Fibroblast of villous mesenchyme (primary cell): ENCODE measurements around the gene MAMDC2. TPM values are rescaled to one million over a fixed set of nuclear protein-coding genes. Genes with fewer than 3 reads are reported as not detected.

Experiments used
- DNase-seq: peaks from one replicate; pipeline ENCODE4 v3.0.0-alpha.2; 2010; ENCODE audit warnings: low read depth
- H3K4me3 ChIP-seq: 2 replicates; pipeline ENCODE4 v1.5.1; 2011; ENCODE audit warnings: low read depth, mild to moderate bottlenecking, low read length
- CTCF ChIP-seq: IDR thresholded peaks from 2 replicates; pipeline ENCODE4 v1.5.1; 2012; ENCODE audit warnings: low read depth, mild to moderate bottlenecking, low read length; ENCODE audit not compliant: insufficient read depth
- total RNA-seq: library from RNA; depleted of rRNA; stranded (reverse); fragments of >200 nt; gene quantifications from 2 replicates; pipeline ENCODE4 v1.2.3, GENCODE V29; 2012

The MAMDC2 gene
- total RNA-seq, 1 donor = 22.9 TPM

DNA sequence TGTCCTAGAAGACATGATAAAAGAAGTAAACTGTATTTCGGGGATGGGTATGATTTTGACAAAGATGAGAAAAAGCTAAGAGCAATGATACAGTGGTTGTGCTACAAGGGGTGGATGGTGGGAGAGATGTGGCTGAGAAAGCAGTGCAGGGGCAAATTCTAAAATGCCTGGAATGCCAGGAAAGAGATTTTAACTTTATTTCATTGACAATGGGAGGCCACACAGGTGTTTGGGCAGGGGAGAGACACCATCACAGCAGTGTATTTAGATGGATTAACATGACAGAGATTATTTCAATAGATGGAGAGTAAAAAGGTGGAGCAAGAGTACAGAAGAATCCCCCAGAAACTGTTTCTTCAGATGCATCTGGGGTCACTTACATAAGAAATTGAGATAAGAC is 71.2 kb downstream of the MAMDC2 start:
- no peak for TF ChIP-seq CTCF
- DNase-seq = no peak
- no peak overlapping the region for H3K4me3 ChIP-seq

DNA sequence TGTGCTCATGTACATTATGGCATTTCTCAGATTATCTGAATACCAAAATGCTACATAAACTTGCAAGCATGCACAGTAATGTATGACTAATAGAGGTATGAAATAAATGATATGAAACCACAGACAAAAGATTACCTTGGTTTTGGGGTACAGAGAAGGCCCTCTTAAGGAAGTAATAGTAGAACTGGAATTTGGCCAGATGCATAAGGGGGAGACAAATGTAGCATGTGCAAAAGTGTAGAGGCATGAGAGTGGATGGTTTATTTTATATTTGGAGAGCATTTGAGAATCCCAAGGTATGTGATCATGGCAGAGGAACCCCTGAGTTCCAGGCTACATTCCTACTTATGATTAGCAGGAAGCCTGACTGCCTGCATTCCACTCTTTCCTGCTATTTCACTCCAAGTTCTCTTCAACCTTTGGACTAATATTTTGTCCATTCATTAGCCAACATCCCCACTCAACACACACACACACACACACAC is 74.2 kb downstream of the MAMDC2 start:
- H3K4me3 ChIP-seq = no peak overlapping the region
- no peak for TF ChIP-seq CTCF
- no peak for DNase-seq

DNA sequence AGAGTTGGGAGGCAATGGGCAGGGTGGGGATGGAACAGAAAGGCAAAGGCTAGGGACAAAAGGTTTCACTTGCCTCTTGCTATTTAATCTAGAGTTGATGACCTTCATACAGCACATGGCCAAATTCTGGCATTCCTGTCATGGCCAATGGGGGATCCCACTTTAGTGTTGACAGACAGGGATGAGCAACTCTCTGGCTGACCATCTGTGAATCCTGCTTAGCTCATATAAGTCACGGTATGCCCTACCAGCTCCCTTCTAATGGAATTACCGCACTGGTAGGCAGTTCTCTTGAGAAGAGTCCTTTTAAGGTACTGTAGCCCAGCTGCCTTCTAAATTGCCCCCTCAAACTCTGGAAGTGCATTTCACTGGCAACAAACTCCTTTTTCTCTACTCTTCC is 76.1 kb downstream of the MAMDC2 start:
- TF ChIP-seq CTCF = no peak
- no peak for DNase-seq
- H3K4me3 ChIP-seq = no peak overlapping the region

- H3K4me3 ChIP-seq = no peak overlapping the region
- peak; percentile 90 for DNase-seq
- peak; percentile 46 for TF ChIP-seq CTCF
These were observed 77.3 kb downstream of the MAMDC2 start for GRCh38 chr9:70120834-70121510.

DNA sequence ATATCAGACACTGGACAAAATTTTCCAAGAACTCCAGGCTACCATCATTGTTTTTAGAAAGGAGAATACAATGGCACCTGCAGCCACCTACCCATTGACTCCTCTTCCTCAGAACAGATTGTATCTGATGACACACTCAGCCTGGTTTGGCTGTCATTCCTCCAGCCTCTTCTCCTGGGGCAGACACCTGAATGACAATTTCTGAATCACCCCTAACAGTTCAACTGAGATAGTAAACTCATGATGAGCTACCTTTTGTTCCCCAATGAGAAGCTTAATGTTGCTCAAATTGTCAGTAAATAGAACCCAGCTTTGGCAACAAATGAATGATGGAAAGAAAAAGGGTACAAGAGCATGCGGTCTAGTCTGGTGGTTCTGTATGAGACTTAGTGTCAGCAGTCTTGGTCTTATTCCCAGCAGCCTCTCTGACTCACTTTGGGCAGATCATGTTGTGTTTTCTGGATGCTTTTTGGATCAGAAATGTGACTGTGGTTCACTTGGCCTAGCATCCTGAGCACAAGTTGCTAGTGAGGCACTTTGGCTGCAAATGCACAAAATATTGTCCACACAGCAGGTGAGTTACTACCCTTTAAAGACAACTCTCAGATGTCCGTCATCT is 78.3 kb downstream of the MAMDC2 start:
- DNase-seq = no peak
- H3K4me3 ChIP-seq = no peak overlapping the region
- no peak for TF ChIP-seq CTCF

GRCh38 chr9:70123695-70124094 is 80.0 kb downstream of the MAMDC2 start:
- no peak for TF ChIP-seq CTCF
- DNase-seq = no peak

More at GRCh38 chr9:70123695-70124094, 80.0 kb downstream of the MAMDC2 start:
- H3K4me3 ChIP-seq = no peak overlapping the region
